GM12891 (cell line): ENCODE data around the gene EIF4EBP2.

Experiments
- DNase-seq: peaks from one replicate; pipeline ENCODE4 v3.0.0; 2011; ENCODE audit warnings: low spot score; ENCODE audit not compliant: insufficient read length
- FAIRE-seq: peaks from 2 replicates; lab custom pipeline; 2011; peaks lifted over from hg19 to GRCh38; lab: Jason Lieb, UNC
- PAX5 ChIP-seq: IDR thresholded peaks from 2 replicates; pipeline ENCODE4 v1.6.1; 2011; ENCODE audit warnings: low read length, moderate library complexity, mild to moderate bottlenecking; ENCODE audit not compliant: insufficient read depth, severe bottlenecking
- POLR2A ChIP-seq: IDR thresholded peaks from 2 replicates; pipeline ENCODE4 v1.6.1; 2011; ENCODE audit warnings: low read depth, low read length, control low read depth
- POLR2AphosphoS5 ChIP-seq: IDR thresholded peaks from 2 replicates; pipeline ENCODE4 v1.6.1; 2011; ENCODE audit warnings: low read depth, low read length, control low read depth
- POU2F2 ChIP-seq: IDR thresholded peaks from 2 replicates; pipeline ENCODE4 v1.6.1; 2011; ENCODE audit warnings: low read depth, mild to moderate bottlenecking, control low read depth, low read length, moderate library complexity
- SPI1 ChIP-seq: IDR thresholded peaks from 2 replicates; pipeline ENCODE4 v1.6.1; 2011; ENCODE audit warnings: low read depth, low read length, control low read depth
- TAF1 ChIP-seq: IDR thresholded peaks from 2 replicates; pipeline ENCODE4 v1.6.1; 2011; ENCODE audit warnings: low read depth, low read length, control low read depth

EIF4EBP2 gene

DNA sequence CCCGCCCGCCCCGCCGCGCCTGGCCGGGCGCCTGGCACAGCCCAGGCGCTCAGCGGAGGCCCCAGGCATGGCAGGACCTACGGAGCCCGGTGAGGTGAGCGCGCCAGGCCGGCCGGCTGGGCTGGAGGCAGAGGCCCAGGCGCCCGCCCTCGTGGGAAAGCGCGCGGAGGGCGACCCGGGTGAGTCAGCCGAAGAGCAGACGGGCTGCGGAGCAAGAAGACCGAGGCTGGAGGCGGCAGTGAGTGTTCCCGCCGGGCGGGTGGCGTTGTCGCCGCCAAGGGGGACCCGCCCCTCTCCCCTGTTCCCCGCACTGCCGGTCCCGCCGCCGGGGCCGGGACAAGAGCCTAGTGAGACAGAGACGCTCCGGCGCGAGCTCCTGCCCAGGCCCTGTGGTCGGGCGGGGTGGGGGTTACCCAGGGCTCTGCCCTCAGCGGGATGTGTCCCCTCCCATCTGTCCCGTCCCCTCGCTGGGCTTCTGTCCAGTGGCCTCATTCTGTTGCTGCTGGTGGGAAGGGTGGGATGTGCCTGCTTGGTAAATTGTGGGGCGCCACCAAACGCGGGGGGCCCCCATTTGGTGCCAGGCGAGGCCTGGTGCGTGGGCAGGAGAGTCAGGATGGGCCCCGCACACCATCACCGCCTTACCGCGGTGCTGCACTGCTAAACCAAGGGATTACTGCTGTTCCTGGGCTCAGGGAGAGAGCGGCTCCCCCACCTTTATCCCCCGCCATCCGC is 54.5 kb downstream of the EIF4EBP2 start:
- TF ChIP-seq POLR2A = no peak
- TF ChIP-seq TAF1 = no peak
- TF ChIP-seq PAX5 = no peak
- no peak for TF ChIP-seq SPI1
- no peak for TF ChIP-seq POU2F2
- no peak for TF ChIP-seq POLR2AphosphoS5
- FAIRE-seq (no peak), DNase-seq (no peak)

DNA sequence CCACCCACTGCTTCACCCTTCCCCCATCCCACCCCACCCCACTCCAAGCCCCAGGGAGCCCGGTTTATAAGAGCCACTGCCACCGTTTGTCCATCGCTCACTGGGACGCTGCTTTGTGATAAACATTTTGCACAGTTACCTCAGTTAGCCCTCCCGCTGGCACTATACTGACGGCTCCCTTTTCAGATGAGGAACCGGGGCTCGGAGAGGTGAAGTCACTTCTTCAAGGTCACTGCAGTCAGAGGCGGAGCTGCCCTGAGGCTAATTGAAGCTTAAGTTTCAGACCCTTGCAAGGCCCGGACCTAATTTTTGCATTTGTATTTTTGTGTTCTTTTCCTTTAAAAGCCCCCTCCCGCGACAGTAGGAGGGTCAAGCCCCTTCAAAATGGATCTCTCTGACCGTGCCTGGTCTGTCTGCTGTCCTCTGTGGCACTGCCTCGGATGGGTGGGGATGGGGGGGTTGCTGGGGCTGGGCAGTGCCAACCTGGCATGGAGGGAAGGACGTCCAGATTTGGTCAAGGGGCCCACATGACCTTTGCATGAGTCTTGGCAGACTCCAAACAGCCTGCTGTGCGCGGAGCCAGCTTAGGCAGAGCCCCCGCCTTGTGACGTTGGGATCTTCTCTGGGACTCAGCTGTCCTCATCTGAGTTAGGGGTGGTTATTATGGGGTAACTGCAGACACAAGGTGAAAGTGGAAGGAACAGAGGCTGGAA is 55.3 kb downstream of the EIF4EBP2 start:
- no peak for DNase-seq
- FAIRE-seq = no peak
- TF ChIP-seq POLR2AphosphoS5 (no peak), PAX5 (no peak), TAF1 (no peak), POLR2A (no peak), SPI1 (0 out of 2 replicates have a peak, but pooled peaks have one; percentile 13)

DNA sequence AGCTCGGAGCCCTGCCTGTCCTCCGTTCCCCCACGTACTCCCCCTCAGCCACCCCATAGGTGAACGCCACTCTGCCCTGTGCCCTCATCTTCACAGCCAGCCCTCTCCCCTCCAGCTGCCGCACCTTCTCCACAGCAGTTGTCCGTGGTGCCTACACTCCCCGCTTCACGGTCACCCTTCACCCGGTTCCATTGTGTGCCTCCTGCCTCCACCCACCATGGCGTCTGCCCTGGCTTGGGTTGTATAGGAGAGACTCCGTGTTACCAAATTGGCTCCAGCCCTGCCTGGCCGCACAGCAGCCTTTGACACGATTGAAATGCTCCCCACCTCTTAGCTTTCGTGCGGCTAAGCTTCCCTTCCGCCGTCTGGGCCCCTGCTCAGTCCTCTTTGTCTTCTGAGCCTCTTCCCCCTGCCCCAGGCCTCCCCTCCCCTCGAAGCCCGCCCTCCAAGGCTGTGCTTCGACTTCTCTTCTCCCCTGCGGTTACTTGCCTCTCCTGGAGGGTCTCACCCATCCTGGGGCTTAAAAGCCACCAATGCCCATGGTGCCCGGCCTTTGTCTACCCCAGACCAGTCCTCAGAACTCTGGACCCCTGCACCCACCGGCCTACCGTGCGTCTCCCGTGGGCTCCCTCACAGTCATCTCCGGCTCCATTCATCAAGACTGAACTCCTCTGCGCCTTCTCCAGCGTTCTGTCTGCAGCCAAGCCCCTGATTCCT is 56.0 kb downstream of the EIF4EBP2 start:
- DNase-seq = no peak
- no peak for TF ChIP-seq SPI1
- no peak for FAIRE-seq

DNA sequence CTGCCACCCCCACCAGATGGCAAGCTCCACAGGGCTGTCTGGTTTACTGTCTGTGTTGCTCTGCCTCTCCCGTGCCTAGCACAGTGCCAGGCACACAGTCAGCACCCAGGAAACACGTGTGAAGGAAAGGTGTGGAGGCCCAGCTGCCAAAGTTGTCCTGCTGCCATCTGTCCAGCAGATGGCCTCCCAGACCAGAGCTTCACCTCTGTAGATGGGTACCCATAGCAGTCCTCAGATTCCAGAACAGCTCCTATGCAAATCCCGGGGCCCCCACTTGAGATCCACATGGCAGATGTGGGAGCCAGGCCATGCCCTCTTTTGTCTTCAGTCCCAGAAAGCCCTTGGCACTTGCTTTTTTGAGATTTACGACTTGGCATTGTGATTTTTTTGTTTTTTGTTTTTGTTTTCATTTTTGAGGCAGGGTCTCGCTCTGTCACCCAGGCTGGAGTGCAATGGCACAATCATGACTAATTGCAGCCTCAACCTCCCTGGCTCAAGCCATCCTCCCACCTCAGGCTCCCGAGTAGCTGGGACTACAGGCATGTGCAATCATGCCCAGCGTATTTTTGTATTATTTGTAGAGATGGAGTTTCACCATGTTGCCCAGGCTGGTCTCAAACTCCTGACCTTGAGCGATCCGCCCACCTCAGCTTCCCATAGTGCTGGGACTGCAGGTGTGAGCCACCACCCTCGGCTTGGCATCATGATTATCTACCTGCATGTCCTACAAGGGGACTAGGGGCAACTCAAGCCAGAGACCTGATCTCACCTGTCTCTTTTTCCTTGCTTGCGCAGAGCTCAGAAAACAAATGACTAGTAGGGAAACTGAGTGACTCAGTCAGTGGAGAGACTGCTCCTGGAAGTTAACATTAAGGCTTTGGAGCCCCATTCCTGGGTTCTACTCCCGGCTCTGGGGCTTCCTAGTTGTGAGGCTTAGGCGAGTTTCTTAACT is 57.7 kb downstream of the EIF4EBP2 start:
- peak; percentile 96 for FAIRE-seq
- peak; percentile 65 for DNase-seq
- TF ChIP-seq POLR2AphosphoS5 (no peak), SPI1 (no peak), POLR2A (no peak), PAX5 (no peak), TAF1 (no peak), POU2F2 (0 out of 2 replicates have a peak, but pooled peaks have one; percentile 31)

DNA sequence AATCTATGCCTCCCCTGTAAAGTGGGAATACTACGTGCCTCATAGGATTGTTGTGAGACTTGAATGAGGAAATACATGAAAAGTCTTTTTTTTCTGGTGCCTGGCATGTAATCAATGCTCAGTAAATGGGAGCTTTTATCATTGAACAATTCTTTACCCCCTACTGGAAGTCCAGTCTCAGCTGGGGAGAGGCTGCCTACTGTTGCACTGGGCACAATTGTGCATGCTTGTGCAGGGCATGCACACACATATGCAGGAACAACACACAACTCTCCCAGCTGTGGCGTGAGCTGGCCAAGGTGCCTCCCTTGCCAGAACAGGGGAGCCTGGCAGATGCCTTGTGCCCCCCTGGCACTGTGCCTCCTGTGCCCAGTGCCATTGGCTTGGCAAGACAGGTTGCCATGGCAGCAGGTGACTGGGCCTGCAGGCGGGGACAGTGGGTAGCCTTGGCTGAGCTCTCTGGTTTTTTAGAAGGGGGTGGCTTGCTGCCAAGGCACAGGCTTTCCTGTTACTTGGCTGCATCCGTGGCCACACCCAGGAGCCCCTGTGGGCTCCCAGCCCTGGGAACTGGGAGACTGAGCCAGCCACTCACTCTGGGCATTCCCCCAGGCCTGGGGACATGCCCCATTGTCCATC is 58.5 kb downstream of the EIF4EBP2 start:
- no peak for FAIRE-seq
- DNase-seq = no peak
- no peak for TF ChIP-seq POLR2A
- no peak for TF ChIP-seq POU2F2
- no peak for TF ChIP-seq POLR2AphosphoS5
- no peak for TF ChIP-seq TAF1
- TF ChIP-seq SPI1 = no peak
- TF ChIP-seq PAX5 = no peak

DNA sequence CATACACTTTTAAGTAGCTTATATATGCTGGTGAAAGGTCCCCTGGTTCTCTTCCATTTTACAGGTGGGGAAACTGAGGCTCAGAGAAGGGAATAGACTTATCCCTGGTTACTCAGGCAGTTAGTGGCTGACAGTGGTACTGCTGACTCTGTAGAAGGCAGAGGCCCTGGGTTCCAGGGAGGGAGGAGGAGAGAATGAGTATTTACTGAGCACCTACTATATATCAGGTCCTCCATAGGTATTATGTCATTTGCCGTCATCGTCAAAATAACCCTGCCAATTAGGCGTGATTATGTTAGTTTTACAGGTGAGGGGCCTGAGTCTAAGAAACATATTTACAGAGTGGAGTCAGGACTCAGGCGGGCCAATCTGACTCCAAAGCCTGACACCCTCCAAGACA is 61.3 kb downstream of the EIF4EBP2 start:
- DNase-seq = no peak
- no peak for TF ChIP-seq POLR2AphosphoS5
- TF ChIP-seq SPI1 = no peak
- TF ChIP-seq TAF1 = no peak
- TF ChIP-seq POU2F2 = no peak
- TF ChIP-seq POLR2A = no peak
- no peak for FAIRE-seq

DNA sequence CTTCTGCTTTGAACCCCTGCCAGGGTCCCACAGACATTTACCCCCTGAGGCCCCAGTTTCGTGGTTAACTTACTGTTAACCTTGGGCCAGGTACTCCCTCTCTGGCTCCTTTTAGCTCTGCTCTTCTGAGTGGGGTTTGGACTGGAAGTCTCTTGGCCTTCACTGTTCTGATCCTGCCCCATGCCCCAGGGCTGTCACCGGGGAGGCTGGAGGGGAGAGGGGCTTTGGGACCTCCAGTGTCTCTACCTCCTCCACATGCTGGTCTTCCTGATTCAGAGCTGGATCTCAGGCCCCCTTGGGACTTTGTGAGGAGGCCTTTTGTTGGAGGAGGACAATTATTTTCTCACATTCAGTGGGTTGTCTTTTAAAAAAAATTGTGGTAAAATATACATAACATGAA is 61.9 kb downstream of the EIF4EBP2 start:
- FAIRE-seq (no peak), DNase-seq (no peak)
- TF ChIP-seq TAF1 = no peak
- no peak for TF ChIP-seq SPI1
- TF ChIP-seq PAX5 = no peak
- no peak for TF ChIP-seq POU2F2
- TF ChIP-seq POLR2A = no peak
- TF ChIP-seq POLR2AphosphoS5 = no peak

DNA sequence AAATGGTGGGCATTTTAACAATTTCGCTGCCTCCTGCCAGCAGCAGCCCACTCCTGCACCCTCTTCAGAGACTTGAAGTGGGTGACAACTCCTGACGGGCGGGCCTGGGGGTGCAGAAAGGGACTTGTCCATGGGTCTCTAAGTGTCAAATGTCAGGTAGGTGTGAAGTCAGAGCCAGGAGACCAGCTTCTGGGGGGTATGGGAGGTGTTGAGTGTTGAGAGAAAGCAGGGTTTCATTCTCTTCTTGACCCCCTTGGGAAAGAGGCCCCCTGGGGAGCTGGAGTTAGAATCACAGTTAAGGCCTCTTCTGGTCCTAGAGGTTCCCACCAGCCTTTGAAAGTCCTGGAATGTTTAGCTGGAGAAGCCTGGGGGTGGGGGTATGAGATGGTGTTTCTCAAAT is 63.0 kb downstream of the EIF4EBP2 start:
- FAIRE-seq = no peak
- TF ChIP-seq POU2F2 (no peak), POLR2AphosphoS5 (no peak), TAF1 (no peak), SPI1 (no peak), PAX5 (no peak), POLR2A (no peak)
- DNase-seq = no peak

DNA sequence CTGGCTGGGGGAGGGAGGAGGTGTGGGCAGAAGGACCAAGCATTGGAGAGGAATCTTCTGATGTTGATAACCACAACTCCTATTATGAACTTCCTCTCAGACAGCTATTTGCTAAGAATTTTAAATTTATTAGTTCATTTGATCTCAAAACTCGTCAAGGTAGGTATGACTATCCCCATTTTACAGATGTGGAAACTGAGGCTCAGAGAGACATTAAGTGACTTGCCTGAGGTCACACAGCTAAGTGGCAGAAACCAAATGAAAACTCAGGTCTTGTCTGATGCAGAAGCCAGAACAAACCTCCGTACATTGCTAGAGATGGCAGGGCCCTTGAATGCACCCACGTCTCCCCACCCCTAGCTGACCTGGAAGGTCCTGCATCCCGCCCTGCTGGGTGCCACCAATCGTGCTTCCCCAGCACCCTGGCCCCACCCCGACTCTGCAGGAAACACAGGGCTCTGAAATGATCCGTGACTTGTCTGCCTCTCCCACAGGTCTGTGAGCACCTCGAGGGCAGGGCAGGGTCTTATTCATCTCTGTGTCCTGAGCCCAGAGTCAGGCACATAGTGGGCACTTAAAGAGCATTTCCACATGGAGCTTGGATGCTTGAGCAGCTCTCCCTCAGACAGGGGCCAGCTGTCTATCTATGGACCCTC is 69.0 kb downstream of the EIF4EBP2 start:
- TF ChIP-seq PAX5 (no peak), POLR2AphosphoS5 (no peak), POLR2A (no peak)
- no peak for FAIRE-seq
- DNase-seq = no peak
